ENCODE data around the gene CBX8.

CBX8 gene

GRCh38 chr17:79791735-79792161, 5.1 kb downstream of the CBX8 start:
- DNase-seq: no peak

DNA sequence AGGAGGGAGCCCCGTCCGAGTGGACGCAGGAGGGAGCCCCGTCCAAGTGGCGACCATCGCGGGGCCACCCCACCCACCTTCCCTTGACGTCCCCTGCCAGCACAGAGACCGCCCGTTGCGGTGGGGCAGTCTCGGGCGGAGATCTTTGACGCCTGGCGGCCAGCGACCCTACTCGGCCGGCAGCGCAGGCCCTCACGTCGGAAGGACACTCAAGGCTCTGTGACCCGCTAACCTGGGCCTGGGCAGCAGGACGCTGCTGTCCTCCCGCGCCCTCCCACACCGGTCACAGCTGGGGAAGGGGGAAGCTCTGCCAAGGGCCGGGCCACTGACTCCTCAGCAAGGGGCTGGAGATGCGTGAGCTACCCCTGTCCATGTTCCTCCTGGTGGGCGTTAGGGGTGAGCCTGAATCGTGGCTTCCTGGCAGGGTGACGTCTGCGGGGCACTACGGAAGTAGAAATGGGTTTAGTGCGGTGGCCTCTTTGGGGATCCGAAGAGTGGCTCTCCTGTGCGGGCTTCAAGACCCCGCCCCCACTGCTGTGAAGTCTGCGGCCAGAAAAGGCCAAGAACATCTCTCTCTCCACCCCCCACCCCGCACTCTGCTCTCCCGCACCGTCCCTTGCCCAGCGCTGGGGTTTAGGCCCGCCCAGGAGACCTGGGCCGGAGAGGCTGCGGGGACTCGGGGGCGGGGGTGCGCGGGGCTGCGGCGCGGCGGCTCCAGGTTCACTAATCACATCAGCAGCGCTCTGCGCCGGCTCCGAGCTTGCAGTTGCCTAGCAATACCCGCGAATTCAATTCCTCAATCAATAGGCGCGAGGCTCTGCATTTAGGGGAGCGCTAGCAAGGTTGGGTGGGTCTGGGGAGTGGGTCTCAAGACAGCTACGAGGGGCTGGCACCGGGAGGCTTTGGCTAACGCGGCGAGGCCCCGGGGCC, 5.8 kb downstream of the CBX8 start:
- DNase-seq: no peak

GRCh38 chr17:79789943-79790804, 6.7 kb downstream of the CBX8 start:
- peak; percentile 48 for DNase-seq

GRCh38 chr17:79788989-79789942, 7.6 kb downstream of the CBX8 start:
- no peak for DNase-seq

DNA sequence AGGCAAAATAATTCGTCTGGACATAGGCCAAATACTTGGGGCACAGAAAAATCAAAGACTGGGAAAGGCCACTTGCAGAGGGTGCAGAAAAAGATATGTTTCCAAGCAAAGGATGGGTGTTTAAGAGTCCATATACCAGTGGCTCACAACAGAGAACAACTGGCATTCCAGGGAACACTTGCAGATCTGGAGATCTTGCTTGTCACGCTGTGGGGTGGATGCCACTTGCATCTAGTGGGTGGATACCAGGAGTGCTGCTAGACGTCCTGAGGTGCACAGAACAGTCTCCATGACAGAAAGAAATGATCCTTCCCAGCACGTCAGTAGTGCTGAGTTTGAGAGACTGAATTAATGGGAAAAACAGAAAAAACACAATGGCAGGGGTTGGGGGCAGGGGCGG, 8.4 kb downstream of the CBX8 start:
- DNase-seq: no peak

GRCh38 chr17:79786930-79787643, 9.8 kb downstream of the CBX8 start:
- DNase-seq: no peak

GRCh38 chr17:79785900-79786810, 10.7 kb downstream of the CBX8 start:
- no peak for DNase-seq

DNA sequence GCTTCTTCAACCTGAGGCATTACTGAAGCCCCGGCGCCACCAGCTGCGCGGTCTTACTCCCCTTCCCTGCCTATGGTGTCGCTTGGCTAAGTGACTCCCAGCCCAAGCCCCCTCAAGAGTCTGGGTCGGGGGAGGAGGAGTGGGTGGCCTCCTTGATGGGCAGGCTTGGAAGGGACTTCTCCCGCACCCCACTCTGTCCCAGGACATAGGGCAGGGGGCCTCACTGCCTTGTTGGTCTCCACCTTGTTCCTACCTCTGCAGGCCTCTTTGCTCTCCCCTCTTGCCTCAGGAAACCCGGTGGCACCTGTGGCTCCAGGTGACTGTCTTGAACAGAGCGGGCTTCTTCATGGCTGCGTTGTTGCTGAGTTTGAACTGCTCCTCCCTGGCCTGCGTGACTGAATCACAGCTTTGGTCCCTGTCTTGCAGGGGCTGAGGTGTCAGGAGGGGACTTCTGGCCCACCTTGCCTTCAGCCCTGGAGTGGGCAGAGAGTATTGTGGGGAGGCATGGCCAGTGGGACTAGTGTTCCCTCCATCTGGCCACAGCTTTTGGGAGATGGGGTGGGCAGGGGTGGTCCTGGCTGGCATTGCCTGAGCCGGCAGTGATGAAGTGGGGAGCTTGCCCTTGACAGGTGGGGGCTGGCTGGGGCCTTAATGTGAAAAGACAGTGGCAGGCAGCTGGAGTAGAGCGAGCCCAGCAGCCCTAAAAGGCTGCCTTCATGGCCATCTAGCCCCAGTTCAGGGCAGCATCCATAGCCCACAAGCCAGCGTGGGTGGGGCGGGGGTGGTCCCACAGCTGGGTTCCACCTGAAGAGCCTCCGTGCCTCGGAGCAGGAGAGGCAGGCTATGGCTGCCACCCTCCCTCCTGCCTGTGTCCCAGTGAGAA, 11.6 kb downstream of the CBX8 start:
- DNase-seq: no peak

GRCh38 chr17:79784353-79785016, 12.4 kb downstream of the CBX8 start:
- DNase-seq: no peak

GRCh38 chr17:79783891-79784290, 13.0 kb downstream of the CBX8 start:
- DNase-seq: no peak

DNA sequence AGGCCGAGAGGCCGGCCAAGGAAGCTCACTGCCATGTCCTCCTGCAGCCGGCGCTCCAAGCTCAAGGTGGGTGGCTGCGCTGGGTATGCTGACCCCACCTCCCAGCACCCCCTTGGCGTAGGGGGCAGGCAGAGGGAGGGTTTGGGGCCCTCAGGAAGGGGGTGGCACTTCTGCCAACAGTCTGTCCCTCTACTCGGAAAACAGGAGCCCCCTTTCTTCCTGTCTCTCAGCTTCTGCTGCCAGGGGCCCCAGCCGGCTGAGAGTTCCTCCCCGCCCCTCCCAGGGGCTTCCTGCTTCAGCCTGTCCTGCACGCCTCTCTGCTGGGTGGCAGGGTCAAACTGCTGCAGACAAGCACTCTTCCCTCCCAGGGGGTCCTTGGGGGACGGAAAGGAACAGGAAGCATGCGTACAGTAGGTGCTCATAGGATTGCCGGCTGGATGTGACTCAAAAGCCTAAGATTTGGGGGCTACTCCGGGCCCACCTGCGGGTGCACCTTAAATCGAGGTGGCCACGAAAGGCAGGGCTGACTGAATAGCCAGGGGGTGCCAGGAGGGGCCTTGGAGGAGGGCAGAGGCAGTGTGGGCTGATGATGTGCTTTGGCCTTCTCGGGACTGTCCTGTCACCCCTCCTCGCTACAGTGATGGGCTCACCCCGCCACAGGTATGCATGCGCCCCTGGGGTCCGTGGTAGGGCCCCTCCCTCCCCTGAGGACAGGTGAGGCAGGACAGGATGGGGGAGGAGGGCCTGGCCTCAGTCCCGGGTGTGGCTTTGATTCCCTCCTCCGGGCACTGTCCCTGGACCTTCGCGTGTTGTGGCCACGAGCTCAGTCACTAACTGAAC, 14.9 kb downstream of the CBX8 start:
- no peak for DNase-seq

- DNase-seq: no peak
Measured at GRCh38 chr17:79781012-79781650, 15.7 kb downstream of the CBX8 start.

DNA sequence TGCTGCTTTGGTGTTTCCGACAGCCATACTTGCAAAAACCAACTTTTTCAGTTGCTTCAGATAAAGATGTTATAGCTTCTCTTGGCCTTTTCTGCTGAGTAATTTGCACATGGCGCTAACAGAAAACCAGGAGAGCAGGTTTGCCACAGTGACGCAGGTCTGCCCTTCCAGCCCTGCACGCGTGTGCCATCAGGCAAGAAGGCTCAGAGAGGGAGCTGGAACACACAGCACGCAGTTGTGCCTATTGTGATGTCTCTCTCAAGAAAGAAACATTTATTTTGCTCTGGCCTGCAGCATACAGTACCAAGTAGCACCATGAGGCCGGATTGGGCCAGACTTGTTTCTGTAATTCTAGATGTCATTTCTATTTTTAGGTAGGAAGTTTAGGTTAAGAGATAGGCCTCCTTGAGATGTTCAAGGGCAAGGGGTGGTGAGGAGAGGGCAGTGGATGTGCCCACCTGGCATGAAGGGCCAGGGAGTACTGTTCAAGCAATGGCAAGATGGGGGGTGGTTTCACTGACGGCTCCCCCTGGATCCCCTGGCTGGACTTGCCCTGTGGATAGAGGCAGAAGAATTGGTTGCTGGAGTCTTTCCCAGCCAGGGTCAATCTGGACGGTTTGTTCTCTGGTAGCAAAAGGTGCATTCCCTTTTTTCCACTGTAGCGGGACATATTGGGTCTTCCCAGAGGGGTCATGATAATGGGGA, 17.1 kb downstream of the CBX8 start:
- DNase-seq: no peak

- no peak for DNase-seq
Measured at GRCh38 chr17:79779084-79779529, 17.8 kb downstream of the CBX8 start.

DNA sequence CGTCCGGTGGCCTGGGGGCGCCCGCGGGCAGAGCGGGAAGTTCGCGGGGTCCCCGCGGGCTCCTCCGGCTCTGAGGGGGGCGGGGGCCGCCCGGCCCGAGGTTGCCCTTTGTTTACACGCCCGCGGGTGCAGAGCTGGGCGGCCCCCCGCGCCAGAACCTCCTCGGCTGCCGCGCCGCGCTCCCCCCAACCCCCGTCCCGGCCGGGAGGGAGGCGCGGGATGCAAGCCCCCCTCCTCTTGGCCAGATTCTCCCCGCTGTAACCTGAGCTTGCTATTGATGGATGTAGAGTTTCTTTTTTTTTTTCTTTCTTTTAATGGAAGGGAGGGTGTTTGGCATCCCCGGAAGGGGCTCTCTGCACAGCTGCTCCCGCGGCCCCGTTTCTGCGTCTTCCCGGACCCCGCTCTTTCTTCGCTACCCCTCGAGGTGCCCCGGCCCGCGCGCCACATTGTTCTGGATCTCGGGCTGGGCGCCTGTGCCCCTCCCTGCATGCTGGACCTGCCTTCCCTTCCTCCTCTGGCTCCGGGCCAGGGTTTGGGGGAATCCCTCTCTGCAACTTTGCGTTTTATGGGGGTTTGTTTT, 18.3 kb downstream of the CBX8 start:
- no peak for DNase-seq

GRCh38 chr17:79777894-79778503, 18.9 kb downstream of the CBX8 start, which contains the start of gene CBX2:
TSS of gene CBX2 (plus strand) at chr17:79778148. CDS start at chr17:79778236, 88 bp downstream.
- DNase-seq: peak; percentile 84
